Measurements from ENCODE around the gene GUCY1A1.

GUCY1A1 gene

DNA sequence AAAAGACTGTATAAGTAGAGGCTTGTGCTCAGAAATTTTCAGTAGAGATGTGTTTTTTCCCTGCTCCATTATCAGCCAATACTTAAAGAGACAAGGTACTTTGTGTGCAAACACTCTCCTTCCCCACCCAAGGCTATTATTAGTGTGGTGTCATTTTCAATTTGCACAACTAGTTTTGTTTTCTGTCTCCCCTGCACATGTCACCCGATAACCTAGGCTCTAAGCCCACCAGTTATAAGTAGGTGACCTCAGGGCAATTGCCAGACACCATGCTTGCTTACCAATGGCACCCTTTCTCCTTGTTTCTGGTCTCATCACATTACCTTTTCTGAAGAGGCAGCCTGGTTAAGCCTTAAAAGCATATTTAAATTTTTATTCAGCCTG lies 8.0 kb upstream of the GUCY1A1 start:
- no peak for DNase-seq (ENCODE audit: low read depth)

DNA sequence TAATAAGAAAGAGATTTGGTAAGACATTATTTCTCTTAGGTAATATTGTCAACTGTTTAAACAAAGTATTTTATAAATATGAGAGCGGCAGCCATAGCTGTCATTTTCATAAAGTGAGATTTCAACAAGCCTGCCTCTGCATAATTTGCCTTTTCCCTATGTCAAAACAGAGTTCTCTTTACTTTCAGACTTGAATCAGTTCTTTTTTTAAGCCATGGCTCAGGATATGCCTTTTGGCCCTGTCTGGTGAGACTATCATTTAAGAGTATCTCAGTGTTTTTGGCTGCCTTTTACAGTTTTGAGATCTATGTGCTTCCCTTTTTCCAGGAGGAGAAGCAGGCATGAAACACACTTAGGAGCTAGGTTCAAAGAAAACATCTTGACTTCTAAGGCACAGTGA lies 7.5 kb upstream of the GUCY1A1 start:
- DNase-seq (ENCODE audit: low read depth): no peak

DNA sequence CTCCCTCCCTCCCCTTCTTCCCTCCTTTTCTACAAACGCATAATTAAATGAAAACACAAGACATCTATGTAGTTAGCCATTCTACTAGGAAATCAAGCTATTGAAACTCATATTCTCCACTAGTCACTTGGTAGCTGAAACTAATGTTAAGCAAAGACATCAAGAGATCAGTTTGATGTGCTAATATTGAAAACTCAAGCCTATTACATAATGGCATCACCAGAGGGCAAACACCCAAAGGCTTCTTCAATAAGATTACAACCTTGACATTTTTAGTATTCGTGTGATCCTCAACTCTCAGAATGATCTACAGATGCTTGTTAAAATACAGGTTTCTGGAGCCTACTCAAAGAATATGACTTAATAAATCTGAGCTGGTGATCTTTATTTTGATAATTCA lies 6.2 kb upstream of the GUCY1A1 start:
- DNase-seq (ENCODE audit: low read depth): no peak

DNA sequence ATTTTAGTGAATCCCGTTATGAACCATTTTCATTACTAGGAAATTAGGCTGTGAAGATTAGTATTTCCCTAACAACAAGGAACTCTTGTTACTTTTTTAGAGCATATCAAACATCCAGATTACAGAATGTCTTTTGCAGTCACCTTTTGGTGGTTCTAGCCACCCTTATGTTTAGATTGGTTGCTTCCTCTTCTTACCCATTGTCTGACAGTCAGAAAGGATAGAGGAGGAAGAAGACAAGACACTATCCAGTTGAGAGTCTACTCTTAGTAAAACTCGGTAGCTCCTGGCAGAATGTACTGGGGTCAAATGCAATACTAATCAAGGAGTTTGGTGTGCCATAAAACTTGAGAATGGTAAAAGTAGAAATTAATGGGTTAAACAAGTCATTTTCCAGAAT lies 1.6 kb upstream of the GUCY1A1 start:
- DNase-seq (ENCODE audit: low read depth): no peak

DNA sequence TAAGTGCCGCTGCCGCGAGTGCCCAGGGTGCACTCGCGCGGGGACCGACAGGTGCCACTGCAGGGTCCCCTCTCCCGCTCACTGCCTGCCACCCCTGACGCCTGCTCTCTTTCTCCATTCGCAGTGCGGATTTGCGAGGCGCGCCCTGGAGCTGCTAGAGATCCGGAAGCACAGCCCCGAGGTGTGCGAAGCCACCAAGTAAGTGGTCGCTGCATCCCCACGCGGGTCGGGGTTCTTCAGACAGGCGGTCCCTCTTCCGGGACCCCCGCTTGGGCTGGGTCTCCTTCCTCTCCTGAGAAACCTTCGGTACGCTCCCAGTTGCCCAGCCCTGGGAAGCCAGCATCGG lies 547 bp downstream of the GUCY1A1 start:
- no peak for DNase-seq (ENCODE audit: low read depth)

DNA sequence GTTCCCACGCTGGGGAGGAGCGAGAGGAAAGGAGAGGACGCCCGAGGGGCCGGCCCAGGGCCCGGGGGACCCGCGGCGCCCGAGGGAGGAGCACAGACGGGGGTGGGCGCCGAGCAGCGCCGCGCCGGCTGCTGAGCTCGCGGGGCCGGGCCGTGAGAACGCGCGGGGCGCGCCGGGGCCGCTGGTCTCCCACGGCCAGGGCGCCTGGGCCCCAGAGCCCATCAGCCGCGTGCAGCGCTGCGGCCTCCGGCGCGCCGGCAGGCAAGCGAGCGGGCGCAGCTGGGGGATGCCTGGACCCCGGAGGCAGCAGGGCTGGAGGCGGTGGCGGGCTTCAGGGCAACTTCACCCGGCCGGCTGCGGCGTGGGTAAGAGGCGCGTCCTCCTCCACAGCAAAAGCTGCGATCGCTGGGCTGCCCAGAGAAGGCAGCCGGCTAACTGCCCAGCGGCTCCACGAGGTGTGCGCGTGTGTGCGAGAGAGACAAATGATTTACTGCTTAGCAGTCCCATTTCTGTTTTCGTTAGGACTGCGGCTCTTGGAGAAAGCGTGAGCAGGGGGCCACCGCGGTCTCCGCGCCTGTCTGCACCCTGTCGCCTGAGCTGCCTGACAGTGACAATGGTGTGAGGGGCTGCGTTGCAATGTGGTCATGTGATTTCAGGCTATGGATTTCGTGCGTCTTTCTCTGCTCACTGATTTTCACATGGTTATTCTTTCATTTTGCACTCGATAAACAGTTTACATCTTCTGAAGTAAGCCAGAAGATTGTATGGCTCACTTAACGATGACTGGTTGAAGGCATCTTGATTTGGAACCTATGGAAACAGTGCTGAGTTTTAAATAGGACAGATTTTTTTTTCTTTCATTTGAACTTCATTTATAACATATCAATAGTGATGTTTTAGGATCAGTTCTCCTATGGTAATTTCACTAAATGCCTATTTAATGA lies 1.2 kb downstream of the GUCY1A1 start:
- DNase-seq (ENCODE audit: low read depth): no peak

DNA sequence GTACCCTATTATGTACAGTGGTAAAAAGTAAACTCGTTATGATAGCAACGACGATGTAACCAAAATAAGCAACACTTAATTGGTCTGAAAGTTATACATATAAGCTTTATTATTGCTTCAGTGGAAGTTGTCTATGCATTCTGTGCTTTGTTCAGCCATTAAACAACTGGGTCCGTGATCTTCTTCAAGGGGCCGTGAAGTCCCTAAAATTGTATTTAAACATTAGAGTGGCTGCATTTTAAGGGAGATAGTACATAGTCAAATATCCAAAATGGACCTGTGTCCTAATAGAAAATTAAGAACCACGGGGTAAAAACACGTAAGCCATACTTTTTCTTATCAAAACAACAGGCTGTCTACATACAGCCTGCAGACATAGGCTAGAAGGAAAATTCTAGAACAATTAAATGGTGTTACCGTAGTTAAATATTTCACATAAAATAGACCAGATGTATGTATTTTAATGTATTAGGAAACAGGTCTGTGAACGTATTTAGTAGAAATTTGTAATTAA lies 2.1 kb downstream of the GUCY1A1 start:
- DNase-seq (ENCODE audit: low read depth): no peak

DNA sequence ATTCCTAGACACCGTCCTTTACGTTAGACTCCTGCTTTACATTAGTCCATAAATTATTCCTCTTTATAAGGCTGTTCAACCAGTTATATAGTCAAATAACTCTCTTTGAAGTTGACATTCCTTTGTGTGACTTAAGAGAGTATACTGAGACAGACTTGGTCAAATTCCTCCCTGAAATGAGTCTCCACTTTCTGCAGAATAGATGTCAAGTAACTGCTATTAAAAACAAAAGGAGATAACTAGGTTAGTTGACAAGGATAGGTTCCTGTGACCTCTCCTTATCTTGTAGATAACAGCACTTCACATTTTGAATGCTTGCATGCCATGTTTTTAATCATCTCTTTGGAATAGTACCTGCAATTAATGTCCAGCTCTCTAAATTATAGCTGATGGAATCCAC lies 5.7 kb downstream of the GUCY1A1 start:
- no peak for DNase-seq (ENCODE audit: low read depth)

DNA sequence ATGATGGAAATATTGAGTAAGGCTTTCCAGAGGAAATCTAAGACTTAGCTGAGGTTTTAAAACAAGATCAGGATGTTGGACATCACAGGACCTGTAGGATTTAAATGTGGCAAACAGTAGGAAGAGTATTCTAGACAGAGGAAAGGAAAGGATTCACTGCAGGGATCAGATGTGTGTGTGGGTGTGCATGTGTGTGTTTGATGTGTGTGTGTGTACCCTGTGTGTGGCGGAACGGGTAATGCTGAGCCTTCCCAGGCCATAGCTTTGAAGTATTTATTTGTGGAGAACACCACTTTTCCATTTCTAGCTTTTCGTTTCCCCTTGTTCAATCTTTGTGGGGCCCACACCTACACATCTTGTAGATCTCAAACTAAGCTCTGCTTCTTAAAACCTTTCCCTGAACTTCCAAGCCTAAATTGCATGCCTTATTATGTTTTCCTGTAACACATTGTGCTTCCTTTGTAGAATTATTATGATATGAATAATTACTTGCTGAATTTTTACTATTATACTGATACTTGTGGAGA lies 6.9 kb downstream of the GUCY1A1 start:
- no peak for DNase-seq (ENCODE audit: low read depth)

DNA sequence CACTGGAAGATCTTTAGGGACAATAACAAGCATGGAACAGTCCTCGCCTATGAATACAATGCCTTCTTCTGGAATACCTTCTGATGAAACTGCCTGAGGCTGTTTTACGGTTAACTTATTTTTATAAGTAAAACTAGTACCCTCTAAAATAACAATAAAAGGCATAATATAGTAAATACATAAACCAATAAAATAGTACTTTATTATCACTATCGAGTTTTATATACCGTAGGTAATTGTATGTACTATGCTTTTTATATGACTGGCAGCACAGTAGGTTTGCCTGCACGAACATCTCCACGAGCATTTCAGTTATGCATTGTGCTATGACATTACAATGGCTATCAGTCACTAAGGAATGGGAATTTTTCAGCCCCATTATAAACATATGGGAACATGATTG lies 8.0 kb downstream of the GUCY1A1 start:
- DNase-seq (ENCODE audit: low read depth): no peak

DNA sequence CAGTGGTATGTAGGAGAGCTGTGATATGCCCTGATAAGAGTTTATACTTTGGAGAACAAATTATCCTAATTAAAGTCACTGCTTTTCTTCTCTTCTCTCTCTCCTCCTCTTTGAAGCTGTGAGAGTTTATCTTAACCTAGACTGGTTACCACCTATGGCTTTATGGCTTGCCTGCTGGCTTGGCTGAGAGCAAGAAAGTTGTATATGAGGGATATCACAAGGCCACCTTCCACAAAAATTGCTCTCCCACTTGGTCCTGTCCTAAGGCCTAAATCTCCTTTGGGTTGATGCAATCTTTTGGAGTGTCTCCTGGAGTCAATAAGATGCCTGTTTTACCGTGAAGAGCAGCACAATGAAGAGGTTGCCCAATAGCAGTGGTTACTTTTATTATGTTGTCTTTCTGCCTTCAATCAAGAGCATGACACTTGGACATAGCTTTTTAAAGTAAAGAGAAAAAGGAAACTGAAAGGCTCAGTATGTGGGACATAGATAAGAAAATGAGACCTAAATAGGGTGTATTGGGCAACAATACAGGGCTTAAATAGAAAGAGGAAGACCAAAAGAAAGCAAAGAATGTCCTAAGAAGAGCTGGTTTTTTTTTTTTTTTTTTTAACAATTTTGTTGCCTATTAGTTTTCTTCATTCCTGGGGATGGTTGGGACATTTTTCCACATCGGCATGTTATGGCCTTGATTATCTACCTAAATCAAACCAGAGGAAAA lies 9.2 kb downstream of the GUCY1A1 start:
- DNase-seq (ENCODE audit: low read depth): no peak

DNA sequence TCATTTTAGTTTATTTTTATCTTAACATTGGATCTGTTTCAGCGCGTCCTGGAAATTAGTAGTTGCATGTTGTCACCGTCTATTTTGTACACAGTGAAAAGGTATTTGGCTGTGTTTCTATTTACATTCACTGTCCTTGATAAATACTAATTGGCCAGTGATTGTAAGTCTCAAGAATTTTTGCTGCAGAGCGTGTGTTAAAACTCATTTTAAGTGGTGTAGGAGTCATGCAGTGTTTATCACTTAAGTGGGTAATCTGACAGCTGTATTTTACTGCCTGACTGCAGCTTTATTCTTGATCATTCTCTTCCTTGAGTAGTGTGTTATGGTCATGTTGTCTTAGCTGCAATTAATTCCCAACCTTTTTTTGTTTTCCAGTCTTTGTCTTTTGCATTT lies 9.8 kb downstream of the GUCY1A1 start:
- no peak for DNase-seq (ENCODE audit: low read depth)

DNA sequence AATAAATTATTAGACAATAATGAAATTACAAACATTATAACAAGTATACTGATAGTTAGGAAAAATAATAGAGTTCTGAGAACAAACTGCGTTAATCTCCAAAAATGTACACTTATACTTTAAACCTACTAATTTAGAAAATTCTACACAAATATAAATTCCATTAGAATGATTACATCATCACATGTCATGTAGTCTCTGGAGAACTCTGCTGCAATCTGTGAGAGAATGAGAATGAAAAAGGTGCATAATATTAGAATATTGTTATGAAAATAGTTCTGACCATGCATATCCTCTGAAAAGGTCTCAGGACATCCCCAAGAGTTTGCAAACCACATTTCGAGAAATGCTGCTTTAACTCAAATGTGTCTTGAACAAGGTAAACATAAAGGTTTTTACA lies 11.4 kb downstream of the GUCY1A1 start:
- no peak for DNase-seq (ENCODE audit: low read depth)

DNA sequence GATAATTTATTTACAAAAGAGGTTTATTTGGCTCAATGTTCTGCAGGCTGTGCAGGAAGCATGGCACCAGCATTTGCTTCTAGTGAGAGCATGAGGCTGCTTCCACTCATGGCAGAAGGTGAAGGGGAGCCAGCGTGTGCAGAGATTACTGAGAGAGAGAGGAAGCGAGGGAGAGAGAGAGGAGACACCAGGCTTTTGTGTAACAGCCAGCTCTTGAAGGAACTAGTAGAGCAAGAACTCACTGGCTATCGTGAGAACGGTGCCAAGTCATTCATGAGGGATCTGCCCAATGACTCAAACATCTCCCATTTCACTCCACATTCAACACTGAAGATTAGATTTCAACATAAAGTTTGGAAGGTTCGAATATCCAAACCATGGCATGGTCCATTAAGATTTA lies 12.7 kb downstream of the GUCY1A1 start:
- DNase-seq (ENCODE audit: low read depth): no peak

DNA sequence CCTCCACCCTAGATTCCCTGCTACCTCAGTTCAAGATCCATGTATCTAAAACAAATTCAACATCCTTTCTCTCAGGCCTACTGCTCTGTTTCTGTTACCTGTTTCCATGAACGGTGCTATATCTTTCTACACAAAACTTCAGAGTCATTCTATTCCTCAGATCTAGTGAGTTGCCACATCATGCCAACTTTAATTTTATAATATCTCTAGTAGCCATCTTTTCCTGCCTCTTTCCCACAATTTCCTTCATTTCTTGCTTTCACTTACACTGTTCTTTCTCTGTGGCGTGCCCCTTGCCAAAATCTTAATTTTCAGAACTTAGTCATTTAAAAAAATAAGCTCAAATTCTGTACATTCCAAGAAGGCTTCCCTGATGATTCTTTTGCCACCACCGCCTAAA lies 15.2 kb downstream of the GUCY1A1 start:
- no peak for DNase-seq (ENCODE audit: low read depth)

DNA sequence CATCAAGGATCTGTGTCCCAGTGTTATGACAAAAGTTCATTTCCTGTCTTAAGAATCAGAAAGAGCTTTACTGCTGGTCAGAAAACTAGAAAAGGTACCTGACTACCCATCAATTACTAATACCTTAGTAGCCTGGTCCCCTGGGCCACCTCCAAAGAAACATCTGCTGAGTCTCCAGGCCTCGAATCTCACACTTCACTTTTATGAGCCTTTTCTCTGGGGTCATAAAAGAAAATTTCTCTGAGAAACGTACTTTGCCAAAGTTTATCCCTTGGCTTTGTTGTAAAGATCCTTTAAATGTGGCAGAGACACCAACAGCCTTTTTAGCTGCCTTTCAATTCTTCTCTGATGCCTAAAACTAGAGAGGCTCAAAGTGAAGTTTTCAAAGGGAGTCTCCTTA lies 17.8 kb downstream of the GUCY1A1 start:
- DNase-seq (ENCODE audit: low read depth): no peak

DNA sequence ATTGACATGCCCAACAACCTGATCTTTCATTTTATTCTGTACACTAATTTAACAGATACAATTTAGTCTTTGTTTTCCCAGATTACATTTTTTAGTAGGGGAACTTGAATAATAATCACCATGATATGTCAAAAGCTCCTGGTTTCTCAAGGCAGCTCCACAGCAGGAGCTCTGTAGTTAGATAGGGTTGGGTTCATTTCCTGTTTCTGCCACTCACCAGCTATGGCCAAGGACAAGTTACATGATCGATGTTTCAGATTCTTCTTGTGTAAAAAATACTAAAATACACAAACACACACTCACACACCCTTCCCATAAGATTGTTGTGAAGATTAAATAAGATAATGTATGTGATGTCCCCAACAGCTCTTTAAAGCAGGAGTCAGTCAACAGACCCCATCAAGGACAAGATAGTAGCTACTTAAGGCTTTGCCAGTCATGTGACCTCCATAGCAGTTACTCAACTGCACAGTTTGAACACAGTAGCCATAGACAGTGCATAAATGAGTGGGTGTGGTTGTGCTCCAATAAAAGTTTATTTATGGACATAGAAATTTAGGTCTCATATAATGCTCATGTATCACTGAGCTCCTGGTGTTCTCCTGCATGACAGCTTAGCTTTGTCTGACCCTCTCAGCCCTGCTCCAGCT lies 18.4 kb downstream of the GUCY1A1 start:
- DNase-seq (ENCODE audit: low read depth): no peak

DNA sequence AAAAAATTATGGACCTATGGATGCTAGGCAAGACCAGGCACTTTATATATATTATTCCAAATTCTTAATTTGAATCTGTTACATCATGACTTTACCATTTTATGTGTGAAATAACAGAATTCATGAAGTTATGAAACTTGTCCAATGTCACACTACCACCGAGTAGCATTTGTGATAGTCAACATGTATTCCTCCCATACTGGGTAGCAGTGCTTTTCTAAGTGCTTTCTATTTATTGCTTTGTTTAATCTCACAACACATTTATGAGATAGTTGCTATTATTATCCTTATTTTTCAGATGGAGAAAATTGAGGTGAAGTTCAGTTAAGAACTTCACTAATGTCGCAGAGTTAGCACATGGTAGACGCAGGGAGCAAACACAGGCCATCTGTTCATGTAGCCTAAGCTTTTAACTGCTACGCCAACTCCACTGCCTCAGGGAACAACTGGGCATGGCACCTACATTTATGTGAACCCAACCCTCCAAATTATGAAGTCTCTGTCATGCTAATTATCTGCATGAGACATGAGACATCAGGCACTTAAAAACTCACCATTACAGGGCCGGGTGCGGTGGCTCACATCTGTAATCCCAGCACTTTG lies 20.8 kb downstream of the GUCY1A1 start:
- no peak for DNase-seq (ENCODE audit: low read depth)

DNA sequence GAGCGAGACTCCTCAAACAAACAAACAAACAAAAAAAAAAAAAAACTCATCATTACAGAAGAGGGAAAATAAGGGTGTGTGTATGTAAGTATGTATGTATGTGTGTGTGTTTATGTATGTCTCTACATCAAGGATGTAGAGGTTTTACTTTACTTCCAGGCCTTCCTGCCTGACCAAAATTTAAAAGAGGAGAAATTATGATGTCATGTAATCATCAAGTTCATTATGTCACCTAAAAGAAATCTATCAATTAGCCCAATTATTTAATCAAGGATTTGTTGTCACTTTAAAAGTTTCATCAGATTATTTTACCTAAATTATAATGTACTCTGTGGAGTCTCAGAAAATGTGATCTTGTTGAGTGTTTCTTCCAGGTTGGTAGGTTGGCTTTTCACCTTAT lies 21.6 kb downstream of the GUCY1A1 start:
- no peak for DNase-seq (ENCODE audit: low read depth)

DNA sequence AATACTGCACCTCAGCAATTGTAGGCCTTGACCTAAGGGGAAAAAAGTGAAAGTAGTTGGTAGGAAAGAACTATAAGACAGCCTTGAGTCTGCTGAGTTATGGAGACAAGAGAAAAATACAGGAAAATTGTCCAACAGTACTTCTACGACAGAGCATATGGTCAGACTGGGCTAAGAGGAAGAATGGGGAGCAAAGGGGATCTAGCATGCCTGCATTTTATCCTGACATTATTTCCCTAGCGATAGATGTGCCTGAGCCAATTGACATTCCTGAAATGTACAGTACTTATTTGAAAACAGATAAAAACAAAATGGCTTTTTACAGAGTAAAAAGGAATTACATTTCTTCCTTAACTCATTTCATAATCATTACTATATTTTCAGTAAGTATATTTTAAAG lies 22.2 kb downstream of the GUCY1A1 start:
- DNase-seq (ENCODE audit: low read depth): no peak

DNA sequence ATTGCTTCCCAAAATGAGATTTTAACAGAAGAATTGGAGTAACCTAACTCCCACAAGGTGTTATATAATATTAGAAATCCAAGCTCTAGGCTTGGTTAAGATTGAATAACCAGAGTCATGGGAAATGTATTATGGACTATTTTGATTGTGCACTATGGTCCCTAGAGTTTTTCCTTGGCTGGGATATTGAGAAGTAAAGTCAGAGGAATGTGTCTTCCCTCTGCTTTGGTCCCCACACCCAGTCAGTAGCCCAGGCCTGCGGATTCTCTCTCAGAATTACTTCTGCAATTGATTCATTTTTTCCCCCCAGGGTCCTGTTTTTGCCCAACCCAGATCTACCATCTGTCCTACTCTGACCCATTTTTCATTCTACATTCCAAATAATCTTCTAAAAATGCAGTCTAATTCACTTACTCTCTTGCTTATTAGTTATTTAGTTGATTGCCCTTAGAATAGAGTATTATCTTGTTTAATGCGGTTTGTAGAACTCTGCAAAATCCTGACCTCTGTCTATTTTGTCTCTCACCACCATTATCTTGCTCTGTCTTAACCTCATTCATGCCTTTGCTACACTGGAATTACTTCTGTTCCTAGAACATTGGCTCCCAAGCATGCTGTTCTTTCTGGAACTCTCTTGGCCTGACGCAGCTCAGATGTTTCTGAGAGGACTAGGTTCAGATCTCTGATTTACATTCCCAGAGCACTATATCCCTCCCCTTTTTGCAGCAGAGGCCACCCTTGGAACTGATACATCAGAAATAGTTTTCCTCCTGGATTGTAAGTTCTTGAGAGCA lies 23.6 kb downstream of the GUCY1A1 start:
- no peak for DNase-seq (ENCODE audit: low read depth)
